A549 (cell line): ENCODE measurements around the gene ZNF827. TPM values are rescaled to one million over a fixed set of nuclear protein-coding genes. Genes with fewer than 3 reads are reported as not detected.

ENCODE experiments used
- ATAC-seq, 2 experiments: fragments of 200-7000 bp in 1 of 2; fragments of >200 bp in 1 of 2; cut with Nextera tagmentation in 1 of 2; cut with Tn5 transposase in 1 of 2; 3 replicates each; pipeline versions ENCODE4 v1.8.0 to v1.9.1; 2018 to 2020; ENCODE audit warnings: mild to moderate bottlenecking in 1 of 2, moderate library complexity in 1 of 2
- CTCF ChIA-PET: fragments of 300-600 bp; sonication (Branson Sonifier 250); formaldehyde crosslinking; extraction: SDS; loops from one replicate; lab custom pipeline; 2021; ENCODE audit warnings: antibody characterized with exemption, inconsistent platforms; lab: Yijun Ruan, JAX
- POLR2A ChIA-PET: fragments of 350-600 bp; formaldehyde crosslinking; extraction: SDS; loops from one replicate; lab custom pipeline; 2021; ENCODE audit warnings: antibody characterized with exemption, inconsistent platforms; lab: Yijun Ruan, JAX
- DNase-seq, 2 experiments: peaks; one replicate each; pipeline versions ENCODE4 v3.0.0 to v3.0.0-alpha.2; 2011 to 2016; ENCODE audit warnings: low read depth in 1 of 2, low spot score in 1 of 2
- FAIRE-seq: peaks from 2 replicates; lab custom pipeline; 2011; peaks lifted over from hg19 to GRCh38; lab: Jason Lieb, UNC
- H3K27ac ChIP-seq, 2 experiments: fragments of >200 bp; sonication (Bioruptor Twin); formaldehyde crosslinking; 3 replicates each; pipeline ENCODE4 v1.5.1; 2016 to 2017
- H3K4me1 ChIP-seq: fragments of >200 bp; sonication (Bioruptor Twin); formaldehyde crosslinking; 3 replicates; pipeline ENCODE4 v1.6.1; 2016
- H3K4me2 ChIP-seq: fragments of >200 bp; sonication (Bioruptor Twin); formaldehyde crosslinking; 3 replicates; pipeline ENCODE4 v1.6.1; 2016
- H3K4me3 ChIP-seq: fragments of >200 bp; sonication (Bioruptor Twin); formaldehyde crosslinking; 3 replicates; pipeline ENCODE4 v1.5.1; 2016
- H3K9me3 ChIP-seq: fragments of >200 bp; sonication (Bioruptor Twin); formaldehyde crosslinking; 3 replicates; pipeline ENCODE4 v1.6.1; 2016
- CEBPB ChIP-seq, 2 experiments: fragments of >200 bp in 1 of 2; sonication (Bioruptor Twin) in 1 of 2; formaldehyde crosslinking in 1 of 2; IDR thresholded peaks; 2 replicates each; pipeline ENCODE4 v1.6.1; 2012 to 2016
- CHD4 ChIP-seq: fragments of 200-600 bp; sonication (generic); IDR thresholded peaks from 2 replicates; pipeline ENCODE4 v1.6.1; 2016; ENCODE audit warnings: antibody characterized with exemption, mild to moderate bottlenecking, borderline replicate concordance
- FOSL2 ChIP-seq, 2 experiments: fragments of 450-650 bp in 1 of 2; fragments of >200 bp in 1 of 2; sonication (Bioruptor Twin) in 1 of 2; formaldehyde crosslinking; IDR thresholded peaks; 2 replicates each; pipeline versions ENCODE4 v1.5.0 to v1.6.1; 2016 to 2020; ENCODE audit warnings: mild to moderate bottlenecking in 1 of 2, moderate library complexity in 1 of 2
- GATA3 ChIP-seq: IDR thresholded peaks from 2 replicates; pipeline ENCODE4 v1.6.1; 2012; ENCODE audit warnings: borderline replicate concordance
- HOXA7 ChIP-seq: fragments of 250-450 bp; sonication (Bioruptor Pico); IDR thresholded peaks from 2 replicates; pipeline ENCODE4 v1.5.0; 2020; ENCODE audit warnings: mild to moderate bottlenecking, moderate library complexity
- JUNB ChIP-seq: fragments of >200 bp; sonication (Bioruptor Twin); formaldehyde crosslinking; IDR thresholded peaks from 2 replicates; pipeline ENCODE4 v1.6.1; 2016
- MAX ChIP-seq: IDR thresholded peaks from 2 replicates; pipeline ENCODE4 v1.6.1; 2012
- NPAS2 ChIP-seq: fragments of 250-450 bp; sonication (Bioruptor Pico); IDR thresholded peaks from 2 replicates; pipeline ENCODE4 v1.8.0; 2022; ENCODE audit warnings: mild to moderate bottlenecking, moderate library complexity, borderline replicate concordance
- PHF8 ChIP-seq: fragments of 200-600 bp; sonication (generic); IDR thresholded peaks from 2 replicates; pipeline ENCODE4 v1.6.1; 2016; ENCODE audit warnings: low read depth, mild to moderate bottlenecking, antibody characterized with exemption, moderate library complexity, borderline replicate concordance
- RAD21 ChIP-seq, 2 experiments: fragments of >200 bp in 1 of 2; sonication (Bioruptor Twin) in 1 of 2; formaldehyde crosslinking in 1 of 2; IDR thresholded peaks in 1 of 2; conservative IDR thresholded peaks in 1 of 2; 2 replicates in 1 of 2; 3 replicates in 1 of 2; pipeline ENCODE4 v1.6.1; 2012 to 2018; ENCODE audit warnings: inconsistent platforms in 1 of 2
- RFX5 ChIP-seq: fragments of 450-650 bp; IDR thresholded peaks from 2 replicates; pipeline ENCODE4 v1.7.1; 2014; ENCODE audit warnings: antibody characterized with exemption, mild to moderate bottlenecking, moderate library complexity
- SREBF2 ChIP-seq: fragments of 450-650 bp; IDR thresholded peaks from 2 replicates; pipeline ENCODE4 v1.6.1; 2014; ENCODE audit warnings: mild to moderate bottlenecking, moderate library complexity
- ZSCAN20 ChIP-seq: fragments of 250-450 bp; sonication (Bioruptor Pico); IDR thresholded peaks from 2 replicates; pipeline ENCODE4 v1.8.0; 2022; ENCODE audit warnings: mild to moderate bottlenecking, moderate library complexity
- WGBS: methylation state at CpG from one replicate; pipeline ENCODE4 v1.1.6; 2017; ENCODE audit errors: missing lambda C conversion rate; 5-methylcytosine and 5-hydroxymethylcytosine counted together
- polyA plus RNA-seq, 4 experiments: library from polyadenylated mRNA; depleted of rRNA in 3 of 4; stranded (reverse); fragments of >200 nt; fragmentation: RNase III in 1 of 4; extraction: RNeasy Plus Mini Kit Qiagen cat#74134 plus additional on column Dnase treatment in 1 of 4; gene quantifications; 2 replicates in 3 of 4; 3 replicates in 1 of 4; pipeline ENCODE4 v1.2.3, GENCODE V29; 2011 to 2017
- TF ChIP-seq, protein P1 (sequence below): fragments of 200-600 bp; sonication (generic); IDR thresholded peaks from 2 replicates; pipeline ENCODE4 v1.6.1; 2016; ENCODE audit warnings: antibody characterized with exemption, mild to moderate bottlenecking, moderate library complexity
- TF ChIP-seq, protein P2 (sequence below): fragments of >200 bp; sonication (Bioruptor Twin); formaldehyde crosslinking; IDR thresholded peaks from 2 replicates; pipeline ENCODE4 v1.6.1; 2016
- TF ChIP-seq, protein P3 (sequence below): fragments of 250-450 bp; sonication (Bioruptor Pico); IDR thresholded peaks from 2 replicates; pipeline ENCODE4 v1.5.0; 2021; ENCODE audit warnings: mild to moderate bottlenecking, moderate library complexity, borderline replicate concordance
- TF ChIP-seq, protein P4 (sequence below): fragments of >200 bp; sonication (Bioruptor Twin); formaldehyde crosslinking; IDR thresholded peaks from 3 replicates; pipeline ENCODE4 v1.5.1; 2016
- TF ChIP-seq, protein P5 (sequence below): fragments of 450-650 bp; IDR thresholded peaks from 2 replicates; pipeline ENCODE4 v1.6.1; 2014; ENCODE audit warnings: antibody characterized with exemption

Gene ZNF827
- polyA plus RNA-seq, 2 of the 4 experiments (the other 2 are of a cell fraction), result 3.8 to 4.2 TPM

DNA sequence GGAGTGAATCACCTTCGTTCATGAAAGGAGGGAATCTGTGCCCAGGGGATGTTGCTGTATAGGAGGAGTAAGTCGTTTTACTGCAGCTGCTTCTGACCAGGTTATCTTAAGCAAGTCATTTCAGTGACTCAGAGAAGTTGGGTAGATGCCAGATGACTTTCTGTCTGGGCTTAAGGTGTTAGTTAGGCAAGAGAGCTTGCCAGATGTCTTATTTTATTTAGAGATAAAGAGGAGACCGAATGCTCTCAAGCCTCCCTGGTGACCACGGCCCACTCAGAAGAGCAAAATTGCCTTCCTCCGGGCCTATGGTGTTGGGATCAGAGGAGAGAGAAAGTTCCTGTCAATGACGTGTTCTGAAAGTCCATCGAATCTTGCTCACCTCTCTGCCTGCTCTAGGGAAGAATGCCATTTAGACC, 16.3 kb upstream of the ZNF827 start:
- H3K9me3 ChIP-seq, result peaks cover 5% of the 10 kb centered on the region; the same call in 2 of the 3 replicates
- TF ChIP-seq NPAS2 (CRISPR knock-in tag) (no peak), FOSL2 (IDR thresholded peaks at IDR 0.05) (peak; percentile 33; the same call in 1 of the 2 replicates), FOSL2 (CRISPR knock-in tag; IDR thresholded peaks at IDR 0.05) (peak; percentile 34; the same call in 1 of the 2 replicates), JUNB (peak; percentile 49), HOXA7 (CRISPR knock-in tag) (no peak), CEBPB (IDR thresholded peaks at IDR 0.05) (peak in 1 of 2 experiments; percentile 49; a peak in 1 of 4 replicates)
- peak overlapping the region in 1 of 2 experiments; percentile 67; a peak in 3 of 6 replicates for H3K27ac ChIP-seq
- 25% methylated on average over 7 of the region's 7 CpGs for WGBS
- H3K4me1 ChIP-seq, result peaks cover 14% of the 10 kb centered on the region
- H3K4me2 ChIP-seq, result peak overlapping the region; percentile 40
- FAIRE-seq (no peak), DNase-seq (peak in 1 of 2 experiments; percentile 74), ATAC-seq (peak; percentile 73 to 83)
- CTCF ChIA-PET, result interaction anchor here (1.3 to 1.5 kb wide), 2 partner anchors 10 to 384 kb away, joined by 3 read pairs; no protein-coding TSS in a partner anchor
- no peak overlapping the region for H3K4me3 ChIP-seq
- POLR2A ChIA-PET, result interaction anchor here (1.0 kb wide), 1 partner anchor 16 kb away, joined by 3 read pairs; the partner anchor contains the start of gene ZNF827

- H3K9me3 ChIP-seq, result no peaks in the 10 kb centered on the region; the same call in 2 of the 3 replicates
- POLR2A ChIA-PET, result no interaction called here
- CTCF ChIA-PET, result interaction anchor here (0.5 to 0.8 kb wide), 2 partner anchors 21 to 386 kb away, joined by 3 to 4 read pairs; no protein-coding TSS in a partner anchor
- no peak overlapping the region for H3K4me2 ChIP-seq
- DNase-seq (no peak), FAIRE-seq (no peak), ATAC-seq (no peak)
- peaks cover 14% of the 10 kb centered on the region for H3K4me1 ChIP-seq
- TF ChIP-seq, protein P1, sequence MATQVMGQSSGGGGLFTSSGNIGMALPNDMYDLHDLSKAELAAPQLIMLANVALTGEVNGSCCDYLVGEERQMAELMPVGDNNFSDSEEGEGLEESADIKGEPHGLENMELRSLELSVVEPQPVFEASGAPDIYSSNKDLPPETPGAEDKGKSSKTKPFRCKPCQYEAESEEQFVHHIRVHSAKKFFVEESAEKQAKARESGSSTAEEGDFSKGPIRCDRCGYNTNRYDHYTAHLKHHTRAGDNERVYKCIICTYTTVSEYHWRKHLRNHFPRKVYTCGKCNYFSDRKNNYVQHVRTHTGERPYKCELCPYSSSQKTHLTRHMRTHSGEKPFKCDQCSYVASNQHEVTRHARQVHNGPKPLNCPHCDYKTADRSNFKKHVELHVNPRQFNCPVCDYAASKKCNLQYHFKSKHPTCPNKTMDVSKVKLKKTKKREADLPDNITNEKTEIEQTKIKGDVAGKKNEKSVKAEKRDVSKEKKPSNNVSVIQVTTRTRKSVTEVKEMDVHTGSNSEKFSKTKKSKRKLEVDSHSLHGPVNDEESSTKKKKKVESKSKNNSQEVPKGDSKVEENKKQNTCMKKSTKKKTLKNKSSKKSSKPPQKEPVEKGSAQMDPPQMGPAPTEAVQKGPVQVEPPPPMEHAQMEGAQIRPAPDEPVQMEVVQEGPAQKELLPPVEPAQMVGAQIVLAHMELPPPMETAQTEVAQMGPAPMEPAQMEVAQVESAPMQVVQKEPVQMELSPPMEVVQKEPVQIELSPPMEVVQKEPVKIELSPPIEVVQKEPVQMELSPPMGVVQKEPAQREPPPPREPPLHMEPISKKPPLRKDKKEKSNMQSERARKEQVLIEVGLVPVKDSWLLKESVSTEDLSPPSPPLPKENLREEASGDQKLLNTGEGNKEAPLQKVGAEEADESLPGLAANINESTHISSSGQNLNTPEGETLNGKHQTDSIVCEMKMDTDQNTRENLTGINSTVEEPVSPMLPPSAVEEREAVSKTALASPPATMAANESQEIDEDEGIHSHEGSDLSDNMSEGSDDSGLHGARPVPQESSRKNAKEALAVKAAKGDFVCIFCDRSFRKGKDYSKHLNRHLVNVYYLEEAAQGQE, result no peak
- TF ChIP-seq ZSCAN20 (CRISPR knock-in tag) (no peak), MAX (no peak), SREBF2 (no peak), GATA3 (no peak), CHD4 (no peak), RFX5 (no peak), PHF8 (no peak), RAD21 (conservative IDR thresholded peaks at IDR 0.05 in 1 of 2, IDR thresholded peaks at IDR 0.05 in 1 of 2) (no peak)
- TF ChIP-seq, protein P2, sequence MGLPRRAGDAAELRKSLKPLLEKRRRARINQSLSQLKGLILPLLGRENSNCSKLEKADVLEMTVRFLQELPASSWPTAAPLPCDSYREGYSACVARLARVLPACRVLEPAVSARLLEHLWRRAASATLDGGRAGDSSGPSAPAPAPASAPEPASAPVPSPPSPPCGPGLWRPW, result no peak
- TF ChIP-seq, protein P3, sequence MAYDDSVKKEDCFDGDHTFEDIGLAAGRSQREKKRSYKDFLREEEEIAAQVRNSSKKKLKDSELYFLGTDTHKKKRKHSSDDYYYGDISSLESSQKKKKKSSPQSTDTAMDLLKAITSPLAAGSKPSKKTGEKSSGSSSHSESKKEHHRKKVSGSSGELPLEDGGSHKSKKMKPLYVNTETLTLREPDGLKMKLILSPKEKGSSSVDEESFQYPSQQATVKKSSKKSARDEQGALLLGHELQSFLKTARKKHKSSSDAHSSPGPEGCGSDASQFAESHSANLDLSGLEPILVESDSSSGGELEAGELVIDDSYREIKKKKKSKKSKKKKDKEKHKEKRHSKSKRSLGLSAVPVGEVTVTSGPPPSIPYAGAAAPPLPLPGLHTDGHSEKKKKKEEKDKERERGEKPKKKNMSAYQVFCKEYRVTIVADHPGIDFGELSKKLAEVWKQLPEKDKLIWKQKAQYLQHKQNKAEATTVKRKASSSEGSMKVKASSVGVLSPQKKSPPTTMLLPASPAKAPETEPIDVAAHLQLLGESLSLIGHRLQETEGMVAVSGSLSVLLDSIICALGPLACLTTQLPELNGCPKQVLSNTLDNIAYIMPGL (CRISPR knock-in tag), result no peak
- TF ChIP-seq, protein P4, sequence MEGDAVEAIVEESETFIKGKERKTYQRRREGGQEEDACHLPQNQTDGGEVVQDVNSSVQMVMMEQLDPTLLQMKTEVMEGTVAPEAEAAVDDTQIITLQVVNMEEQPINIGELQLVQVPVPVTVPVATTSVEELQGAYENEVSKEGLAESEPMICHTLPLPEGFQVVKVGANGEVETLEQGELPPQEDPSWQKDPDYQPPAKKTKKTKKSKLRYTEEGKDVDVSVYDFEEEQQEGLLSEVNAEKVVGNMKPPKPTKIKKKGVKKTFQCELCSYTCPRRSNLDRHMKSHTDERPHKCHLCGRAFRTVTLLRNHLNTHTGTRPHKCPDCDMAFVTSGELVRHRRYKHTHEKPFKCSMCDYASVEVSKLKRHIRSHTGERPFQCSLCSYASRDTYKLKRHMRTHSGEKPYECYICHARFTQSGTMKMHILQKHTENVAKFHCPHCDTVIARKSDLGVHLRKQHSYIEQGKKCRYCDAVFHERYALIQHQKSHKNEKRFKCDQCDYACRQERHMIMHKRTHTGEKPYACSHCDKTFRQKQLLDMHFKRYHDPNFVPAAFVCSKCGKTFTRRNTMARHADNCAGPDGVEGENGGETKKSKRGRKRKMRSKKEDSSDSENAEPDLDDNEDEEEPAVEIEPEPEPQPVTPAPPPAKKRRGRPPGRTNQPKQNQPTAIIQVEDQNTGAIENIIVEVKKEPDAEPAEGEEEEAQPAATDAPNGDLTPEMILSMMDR, result no peak
- TF ChIP-seq, protein P5, sequence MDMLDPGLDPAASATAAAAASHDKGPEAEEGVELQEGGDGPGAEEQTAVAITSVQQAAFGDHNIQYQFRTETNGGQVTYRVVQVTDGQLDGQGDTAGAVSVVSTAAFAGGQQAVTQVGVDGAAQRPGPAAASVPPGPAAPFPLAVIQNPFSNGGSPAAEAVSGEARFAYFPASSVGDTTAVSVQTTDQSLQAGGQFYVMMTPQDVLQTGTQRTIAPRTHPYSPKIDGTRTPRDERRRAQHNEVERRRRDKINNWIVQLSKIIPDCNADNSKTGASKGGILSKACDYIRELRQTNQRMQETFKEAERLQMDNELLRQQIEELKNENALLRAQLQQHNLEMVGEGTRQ, result no peak
- H3K27ac ChIP-seq, result no peak overlapping the region
- H3K4me3 ChIP-seq, result no peak overlapping the region
- 38% methylated on average over 2 of the region's 2 CpGs for WGBS
Observed at GRCh38 chr4:145951931-145952330, 13.3 kb upstream of the ZNF827 start.
